ENCODE measurements around the gene RERE.

DNA sequence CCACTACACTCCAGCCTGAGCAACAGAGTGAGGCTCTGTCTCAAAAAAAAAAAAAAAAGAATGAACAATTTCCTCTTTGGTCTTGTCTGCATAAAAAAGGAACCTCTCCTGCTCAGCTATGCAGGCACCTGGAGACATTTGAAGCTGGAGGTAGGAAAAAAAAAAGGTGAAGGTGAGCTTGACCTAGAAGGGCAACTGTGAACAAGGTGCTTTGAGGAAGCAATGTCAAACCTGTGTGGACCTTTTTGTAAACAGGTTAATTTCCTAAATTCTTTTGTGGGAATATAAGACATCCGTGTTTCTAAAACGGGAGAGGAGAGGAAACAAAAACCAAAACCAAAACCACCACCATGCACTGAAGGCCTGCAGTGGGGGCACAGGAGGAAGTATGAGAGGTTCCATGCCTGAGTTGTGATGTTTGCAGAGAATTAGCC lies 422.0 kb downstream of the RERE start:
- TF ChIP-seq, protein P1, sequence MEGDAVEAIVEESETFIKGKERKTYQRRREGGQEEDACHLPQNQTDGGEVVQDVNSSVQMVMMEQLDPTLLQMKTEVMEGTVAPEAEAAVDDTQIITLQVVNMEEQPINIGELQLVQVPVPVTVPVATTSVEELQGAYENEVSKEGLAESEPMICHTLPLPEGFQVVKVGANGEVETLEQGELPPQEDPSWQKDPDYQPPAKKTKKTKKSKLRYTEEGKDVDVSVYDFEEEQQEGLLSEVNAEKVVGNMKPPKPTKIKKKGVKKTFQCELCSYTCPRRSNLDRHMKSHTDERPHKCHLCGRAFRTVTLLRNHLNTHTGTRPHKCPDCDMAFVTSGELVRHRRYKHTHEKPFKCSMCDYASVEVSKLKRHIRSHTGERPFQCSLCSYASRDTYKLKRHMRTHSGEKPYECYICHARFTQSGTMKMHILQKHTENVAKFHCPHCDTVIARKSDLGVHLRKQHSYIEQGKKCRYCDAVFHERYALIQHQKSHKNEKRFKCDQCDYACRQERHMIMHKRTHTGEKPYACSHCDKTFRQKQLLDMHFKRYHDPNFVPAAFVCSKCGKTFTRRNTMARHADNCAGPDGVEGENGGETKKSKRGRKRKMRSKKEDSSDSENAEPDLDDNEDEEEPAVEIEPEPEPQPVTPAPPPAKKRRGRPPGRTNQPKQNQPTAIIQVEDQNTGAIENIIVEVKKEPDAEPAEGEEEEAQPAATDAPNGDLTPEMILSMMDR (IDR thresholded peaks at IDR 0.05; ENCODE audit: low read depth, low read length, poor library complexity, severe bottlenecking), result no peak
- no peak for TF ChIP-seq EZH2phosphoT487 (IDR thresholded peaks at IDR 0.05; ENCODE audit: borderline replicate concordance, low read length)
